Natural killer cell (primary cell): ENCODE data around the gene BTLA. TPM values are rescaled to one million over a fixed set of nuclear protein-coding genes. Genes with fewer than 3 reads are reported as not detected.
A peak's percentile ranks its signal among the peaks of the same experiment; 100 is the strongest.

Experiments used
- ATAC-seq, 3 donors: fragments of 150-1000 bp in 2 of 3; fragments of 200-7000 bp in 1 of 3; cut with Tn5 transposase; 1 replicate in 1 of 3; 2 replicates in 2 of 3; pipeline ENCODE4 v1.10.0; 2021; ENCODE audit warnings: mild to moderate bottlenecking in 2 of 3, moderate library complexity in 2 of 3
- DNase-seq, 2 donors: peaks; one replicate each; pipeline versions ENCODE4 v3.0.0 to v3.0.0-alpha.2; 2013 to 2021; ENCODE audit warnings: mixed read lengths in 1 of 2
- H3K27ac ChIP-seq: one replicate; pipeline ENCODE4 v1.5.1; 2013; ENCODE audit warnings: mild to moderate bottlenecking, low read length
- H3K27me3 ChIP-seq: one replicate; pipeline ENCODE4 v1.6.1; 2013; ENCODE audit warnings: low read length; ENCODE audit not compliant: control insufficient read depth, insufficient read depth
- H3K36me3 ChIP-seq: one replicate; pipeline ENCODE4 v1.6.1; 2013; ENCODE audit warnings: low read length; ENCODE audit not compliant: control insufficient read depth, insufficient read depth
- H3K4me1 ChIP-seq: one replicate; pipeline ENCODE4 v1.6.1; 2013; ENCODE audit warnings: low read length; ENCODE audit not compliant: control insufficient read depth, insufficient read depth
- H3K4me3 ChIP-seq: one replicate; pipeline ENCODE4 v1.5.1; 2013; ENCODE audit warnings: low read length
- H3K9me3 ChIP-seq: one replicate; pipeline ENCODE4 v1.6.1; 2013; ENCODE audit warnings: low read length; ENCODE audit not compliant: control insufficient read depth, insufficient read depth
- H3K27ac Mint-ChIP-seq, 2 donors: one replicate each; pipeline ENCODE4 v1.8.0; 2022; ENCODE audit warnings: mild to moderate bottlenecking in 2 of 2, mixed read lengths in 2 of 2, moderate library complexity in 1 of 2
- H3K27me3 Mint-ChIP-seq, 2 donors: one replicate each; pipeline ENCODE4 v1.8.0; 2022; ENCODE audit warnings: low read depth in 2 of 2, mixed read lengths in 2 of 2
- H3K36me3 Mint-ChIP-seq: one replicate; pipeline ENCODE4 v1.8.0; 2022; ENCODE audit warnings: mixed read lengths
- H3K4me1 Mint-ChIP-seq, 2 donors: one replicate each; pipeline ENCODE4 v1.8.0; 2022; ENCODE audit warnings: mixed read lengths in 2 of 2
- H3K4me3 Mint-ChIP-seq: one replicate; pipeline ENCODE4 v1.8.0; 2022; ENCODE audit warnings: mild to moderate bottlenecking, moderate library complexity, mixed read lengths
- H3K9me3 Mint-ChIP-seq, 2 donors: one replicate each; pipeline ENCODE4 v1.8.0; 2022; ENCODE audit warnings: mixed read lengths in 2 of 2
- CTCF ChIP-seq: fragments of 200-600 bp; IDR thresholded peaks from one replicate; pipeline ENCODE4 v1.8.0; 2022; ENCODE audit warnings: antibody characterized with exemption
- WGBS: methylation state at CpG from one replicate; pipeline ENCODE4 v1.1.7; 2013; ENCODE audit warnings: missing lambda C conversion rate; ENCODE audit not compliant: insufficient coverage; 5-methylcytosine and 5-hydroxymethylcytosine counted together
- intact Hi-C: fragments of 100-400 bp; cut with micrococcal nuclease; formaldehyde crosslinking; loops from one replicate; pipeline ENCODE4 v1.14.2; 2022
- total RNA-seq, 4 donors: library from RNA; stranded (reverse); fragments of 120-200 nt in 1 of 4; gene quantifications; one replicate each; pipeline versions ENCODE4 v1.2.3 to v1.2.4, GENCODE V29; 2013 to 2022

Gene BTLA
- total RNA-seq, 3 donors from 2014 or later (not counting 1 experiment from before 2014, with no cell fraction given), result 0.56 to 4.0 (median 0.59) TPM

- no peak for TF ChIP-seq CTCF
- no peaks in the 10 kb centered on the region for H3K9me3 ChIP-seq
- Mint-ChIP-seq H3K9me3 (no peaks in the 10 kb centered on the region), H3K4me1 (peaks cover 0 to 17% of the 10 kb centered on the region in 2 donors), H3K27ac (no peak overlapping the region), H3K27me3 (no peaks in the 10 kb centered on the region), H3K4me3 (no peak overlapping the region), H3K36me3 (no peaks in the 10 kb centered on the region)
- intact Hi-C loops, result no loop called here
- ATAC-seq, result peak; percentile 60 to 68 (median 62)
- no peak overlapping the region for H3K27ac ChIP-seq
- no peaks in the 10 kb centered on the region for H3K36me3 ChIP-seq
- DNase-seq, result no peak
- H3K27me3 ChIP-seq, result no peaks in the 10 kb centered on the region
- WGBS, result 60% methylated on average over 1 of the region's 2 CpGs
- H3K4me1 ChIP-seq, result peaks cover 2% of the 10 kb centered on the region
- H3K4me3 ChIP-seq, result no peak overlapping the region
These were observed 15.4 kb upstream of the BTLA start for GRCh38 chr3:112514527-112515128.

GRCh38 chr3:112512320-112512719, 13.0 kb upstream of the BTLA start:
- Histone ChIP-seq H3K4me1 (no peaks in the 10 kb centered on the region), H3K9me3 (no peaks in the 10 kb centered on the region), H3K4me3 (no peak overlapping the region), H3K36me3 (no peaks in the 10 kb centered on the region), H3K27me3 (no peaks in the 10 kb centered on the region), H3K27ac (no peak overlapping the region)
- intact Hi-C loops, result no loop called here
- no peaks in the 10 kb centered on the region for H3K27me3 Mint-ChIP-seq
- H3K4me1 Mint-ChIP-seq, result peaks cover 0 to 2% of the 10 kb centered on the region in 2 donors
- H3K4me3 Mint-ChIP-seq, result no peak overlapping the region
- no peak for TF ChIP-seq CTCF
- ATAC-seq (no peak), DNase-seq (no peak)
- H3K36me3 Mint-ChIP-seq, result no peaks in the 10 kb centered on the region
- H3K9me3 Mint-ChIP-seq, result no peaks in the 10 kb centered on the region
- no peak overlapping the region for H3K27ac Mint-ChIP-seq

GRCh38 chr3:112508860-112509259, 9.6 kb upstream of the BTLA start:
- no peaks in the 10 kb centered on the region for H3K27me3 Mint-ChIP-seq
- no peaks in the 10 kb centered on the region for H3K9me3 ChIP-seq
- no peak overlapping the region for H3K27ac ChIP-seq
- ATAC-seq (no peak), DNase-seq (no peak)
- H3K27ac Mint-ChIP-seq, result no peak overlapping the region
- no peaks in the 10 kb centered on the region for H3K27me3 ChIP-seq
- H3K36me3 Mint-ChIP-seq, result no peaks in the 10 kb centered on the region
- H3K4me3 Mint-ChIP-seq, result no peak overlapping the region
- no peaks in the 10 kb centered on the region for H3K36me3 ChIP-seq
- no peak for TF ChIP-seq CTCF
- H3K4me3 ChIP-seq, result no peak overlapping the region
- intact Hi-C loops, result no loop called here
- H3K4me1 ChIP-seq, result no peaks in the 10 kb centered on the region
- no peaks in the 10 kb centered on the region for H3K4me1 Mint-ChIP-seq
- no peaks in the 10 kb centered on the region for H3K9me3 Mint-ChIP-seq

GRCh38 chr3:112508261-112508660, 9.0 kb upstream of the BTLA start:
- H3K9me3 Mint-ChIP-seq, result no peaks in the 10 kb centered on the region
- H3K4me1 Mint-ChIP-seq, result no peaks in the 10 kb centered on the region
- no peak overlapping the region for H3K4me3 ChIP-seq
- no peaks in the 10 kb centered on the region for H3K27me3 Mint-ChIP-seq
- H3K4me3 Mint-ChIP-seq, result no peak overlapping the region
- no peaks in the 10 kb centered on the region for H3K4me1 ChIP-seq
- H3K36me3 Mint-ChIP-seq, result no peaks in the 10 kb centered on the region
- ATAC-seq (no peak), DNase-seq (no peak)
- H3K27me3 ChIP-seq, result no peaks in the 10 kb centered on the region
- intact Hi-C loops, result no loop called here
- no peak for TF ChIP-seq CTCF
- WGBS, result 87% methylated on average over 2 of the region's 2 CpGs
- H3K27ac ChIP-seq, result no peak overlapping the region
- no peaks in the 10 kb centered on the region for H3K9me3 ChIP-seq
- H3K36me3 ChIP-seq, result no peaks in the 10 kb centered on the region
- no peak overlapping the region for H3K27ac Mint-ChIP-seq
